NCI-H2171 (cell line): ENCODE results near the gene NFX1.
"Not testable (repeated sequence)": the region's sequence is repeated elsewhere in the genome, so short reads cannot be mapped to it uniquely, and the experiment has no call there.

ENCODE experiments used
- DNase-seq: peaks from one replicate; lab custom pipeline; 2025; lab: John Stamatoyannopoulos, UW

Gene NFX1

GRCh38 chr9:33388110-33388994 lies 98.0 kb downstream of the NFX1 start:
- DNase-seq = no peak

GRCh38 chr9:33391111-33391771 lies 100.9 kb downstream of the NFX1 start:
- not testable (repeated sequence) for DNase-seq

- not testable (repeated sequence) for DNase-seq
These were observed 102.3 kb downstream of the NFX1 start for GRCh38 chr9:33392591-33393021.

GRCh38 chr9:33393581-33393980 lies 103.3 kb downstream of the NFX1 start:
- DNase-seq = no peak

- not testable (repeated sequence) for DNase-seq
These were observed 103.7 kb downstream of the NFX1 start for GRCh38 chr9:33393986-33394385.

GRCh38 chr9:33395159-33395879 lies 105.0 kb downstream of the NFX1 start:
- DNase-seq = not testable (repeated sequence)

- not testable (repeated sequence) for DNase-seq
These were observed 107.5 kb downstream of the NFX1 start for GRCh38 chr9:33397801-33398200.

GRCh38 chr9:33399047-33399446 lies 108.7 kb downstream of the NFX1 start:
- not testable (repeated sequence) for DNase-seq

- not testable (repeated sequence) for DNase-seq
These were observed 111.5 kb downstream of the NFX1 start for GRCh38 chr9:33401809-33402208.

- DNase-seq = not testable (repeated sequence)
These were observed 112.1 kb downstream of the NFX1 start, which contains the start of gene AQP7 for GRCh38 chr9:33402371-33402770. Gene AQP7 (minus strand): TSS chr9:33402568. CDS start chr9:33401262, 1,306 bp downstream.

- DNase-seq = no peak
These were observed 113.8 kb downstream of the NFX1 start for GRCh38 chr9:33403941-33404787.

- DNase-seq = no peak
These were observed 114.6 kb downstream of the NFX1 start for GRCh38 chr9:33404788-33405362.

- no peak for DNase-seq
These were observed 116.7 kb downstream of the NFX1 start for GRCh38 chr9:33407061-33407460.

GRCh38 chr9:33408087-33408486 lies 117.8 kb downstream of the NFX1 start:
- DNase-seq = no peak

GRCh38 chr9:33414268-33414667 lies 124.0 kb downstream of the NFX1 start:
- no peak for DNase-seq

GRCh38 chr9:33414889-33415500 lies 124.7 kb downstream of the NFX1 start:
- DNase-seq = no peak

- no peak for DNase-seq
These were observed 125.3 kb downstream of the NFX1 start for GRCh38 chr9:33415501-33416038.

GRCh38 chr9:33416996-33417395 lies 126.7 kb downstream of the NFX1 start:
- no peak for DNase-seq

- no peak for DNase-seq
These were observed 127.8 kb downstream of the NFX1 start for GRCh38 chr9:33418090-33418489.

- DNase-seq = no peak
These were observed 129.5 kb downstream of the NFX1 start for GRCh38 chr9:33419708-33420303.
